PC-3 (cell line): ENCODE results near the gene TSPAN9.

Experiments
- CTCF ChIP-seq: fragments of 300-600 bp; sonication (generic); conservative IDR thresholded peaks from 2 replicates; pipeline ENCODE4 v1.5.1; 2017; ENCODE audit warnings: antibody characterized with exemption, low read depth, mild to moderate bottlenecking, low read length
- EZH2phosphoT487 ChIP-seq: fragments of 300-600 bp; sonication (generic); IDR thresholded peaks from 2 replicates; pipeline ENCODE4 v1.6.1; 2018; ENCODE audit warnings: mild to moderate bottlenecking, antibody characterized with exemption, low read length, borderline replicate concordance

- TF ChIP-seq CTCF, result no peak
- TF ChIP-seq EZH2phosphoT487, result no peak
Observed at GRCh38 chr12:3075315-3075714, 1.9 kb upstream of the TSPAN9 start.
